Activated gamma-delta T cell (primary cell): ENCODE results near the gene HACD3.

Experiments used
- DNase-seq: peaks from one replicate; lab custom pipeline; 2025; lab: John Stamatoyannopoulos, UW
- total RNA-seq, 2 donors: gene quantifications; one replicate each; lab custom pipeline; 2026; lab: John Stamatoyannopoulos, UW

The HACD3 gene, protein sequence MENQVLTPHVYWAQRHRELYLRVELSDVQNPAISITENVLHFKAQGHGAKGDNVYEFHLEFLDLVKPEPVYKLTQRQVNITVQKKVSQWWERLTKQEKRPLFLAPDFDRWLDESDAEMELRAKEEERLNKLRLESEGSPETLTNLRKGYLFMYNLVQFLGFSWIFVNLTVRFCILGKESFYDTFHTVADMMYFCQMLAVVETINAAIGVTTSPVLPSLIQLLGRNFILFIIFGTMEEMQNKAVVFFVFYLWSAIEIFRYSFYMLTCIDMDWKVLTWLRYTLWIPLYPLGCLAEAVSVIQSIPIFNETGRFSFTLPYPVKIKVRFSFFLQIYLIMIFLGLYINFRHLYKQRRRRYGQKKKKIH
- total RNA-seq = 59.0 to 65.5 reads per million in 2 donors

DNA sequence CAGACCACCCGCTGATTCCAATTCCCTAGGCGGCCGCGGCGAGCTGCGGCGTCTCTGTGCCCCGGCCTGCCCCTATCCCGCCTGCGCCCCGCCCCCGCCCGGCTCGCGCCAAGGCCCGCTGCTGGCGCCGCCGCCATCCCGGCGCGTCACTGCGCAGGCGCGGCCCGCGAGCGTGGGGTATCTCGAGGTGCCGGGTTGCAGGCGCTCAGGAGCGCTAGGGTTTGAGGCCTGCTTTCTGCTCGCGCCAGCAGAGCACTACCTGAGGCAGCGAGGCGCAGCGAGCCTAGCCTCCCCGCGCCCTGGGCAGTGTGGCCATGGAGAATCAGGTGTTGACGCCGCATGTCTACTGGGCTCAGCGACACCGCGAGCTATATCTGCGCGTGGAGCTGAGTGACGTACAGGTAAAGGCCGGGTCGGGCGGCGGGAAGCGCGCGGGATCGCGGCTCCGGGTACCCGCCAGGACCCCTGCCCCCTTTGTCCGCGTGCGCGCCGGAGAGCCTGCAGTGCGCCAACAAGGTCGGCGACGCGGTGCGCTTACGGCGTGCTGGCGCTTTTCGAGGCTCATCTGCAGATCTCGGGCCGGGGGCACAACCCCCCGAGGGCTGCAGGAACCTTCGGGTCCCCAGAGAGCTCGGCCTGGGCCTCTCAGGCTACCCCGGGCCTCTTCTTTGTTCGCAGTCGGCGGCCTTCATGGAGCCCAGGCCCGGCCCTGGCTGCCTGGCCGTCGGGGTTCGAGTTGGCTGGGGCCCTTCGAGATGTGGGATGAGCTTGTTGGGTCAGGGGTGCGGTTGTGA is at the start of gene HACD3:
Gene HACD3 (plus strand): TSS at position 146 of the 794 bp plus-strand sequence. CDS start 169 bp downstream, at position 315.
- DNase-seq = peak; percentile 81

DNA sequence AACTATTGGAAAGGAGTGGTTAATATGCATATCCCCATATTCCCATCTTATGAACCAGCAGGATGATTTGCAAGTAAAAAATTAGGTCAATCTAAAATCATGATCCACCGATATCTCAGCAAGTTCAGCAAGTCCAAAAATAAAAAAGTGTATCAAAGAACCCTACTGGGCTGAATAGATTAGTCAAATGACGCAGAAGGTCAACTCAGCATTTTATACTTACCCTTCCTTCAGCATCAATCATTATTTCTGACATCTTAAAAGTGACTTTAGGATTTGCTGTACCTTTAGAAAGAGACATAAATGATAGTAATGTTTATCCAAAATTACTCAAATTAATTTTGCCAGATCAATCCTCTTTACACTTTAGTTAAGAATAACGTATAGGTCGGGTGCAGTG is 45.4 kb upstream of the HACD3 start:
- no peak for DNase-seq

DNA sequence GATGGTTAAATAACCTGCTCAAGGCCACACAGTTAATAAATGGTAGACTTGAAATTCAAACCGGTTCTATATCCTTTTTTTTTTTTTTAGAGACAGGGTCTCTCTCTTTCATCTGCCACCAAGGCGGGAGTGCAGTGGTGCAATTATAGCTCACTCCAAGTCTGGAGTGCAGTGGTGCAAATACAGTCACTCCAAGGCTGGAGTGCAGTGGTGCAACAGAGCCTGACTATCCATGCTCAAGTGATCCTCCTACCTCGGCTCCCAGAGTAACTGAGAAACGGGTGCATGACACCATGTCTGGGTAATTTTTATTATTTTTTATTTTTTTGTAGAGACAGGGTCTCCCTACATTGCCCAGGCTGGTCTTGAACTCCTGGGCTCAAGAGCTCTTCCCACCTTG is 36.2 kb upstream of the HACD3 start:
- no peak for DNase-seq

DNA sequence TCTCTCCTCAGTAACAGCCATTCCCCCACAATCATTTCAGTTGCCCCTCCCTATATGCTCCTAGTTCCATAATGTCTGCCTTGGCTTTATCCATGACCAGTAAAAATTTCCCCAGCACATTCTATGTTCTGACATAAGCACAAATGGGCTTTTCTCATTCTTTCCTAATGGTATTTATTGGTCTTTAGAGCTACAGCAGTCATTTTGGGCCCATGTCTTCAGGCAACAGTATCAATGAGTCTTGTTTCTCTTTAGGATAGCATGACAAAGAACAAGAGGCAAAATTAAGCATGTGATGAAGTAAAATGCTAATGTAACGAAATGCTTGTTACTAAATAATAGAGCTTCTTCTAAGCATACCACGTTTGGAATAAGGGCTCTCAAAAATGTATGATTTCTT is 20.9 kb upstream of the HACD3 start:
- DNase-seq = no peak

DNA sequence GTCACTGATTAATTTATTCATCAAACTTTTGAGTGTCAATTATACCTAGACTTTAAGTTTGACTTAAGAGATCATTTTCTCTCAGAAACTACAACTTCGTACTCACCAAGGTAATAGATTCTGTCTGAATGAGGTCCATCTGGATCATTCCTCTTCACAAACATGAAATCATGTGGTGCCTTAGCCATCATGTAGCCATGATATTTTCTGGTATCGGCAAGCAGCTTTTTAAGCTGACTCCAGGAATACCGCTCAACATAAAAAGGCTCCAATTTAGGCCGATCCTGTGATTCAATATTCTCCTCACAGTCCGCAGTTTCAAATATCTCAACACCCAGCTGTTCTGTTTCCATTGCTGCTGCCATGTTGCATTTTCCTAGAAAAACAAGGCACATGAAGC is 18.1 kb upstream of the HACD3 start:
- no peak for DNase-seq

DNA sequence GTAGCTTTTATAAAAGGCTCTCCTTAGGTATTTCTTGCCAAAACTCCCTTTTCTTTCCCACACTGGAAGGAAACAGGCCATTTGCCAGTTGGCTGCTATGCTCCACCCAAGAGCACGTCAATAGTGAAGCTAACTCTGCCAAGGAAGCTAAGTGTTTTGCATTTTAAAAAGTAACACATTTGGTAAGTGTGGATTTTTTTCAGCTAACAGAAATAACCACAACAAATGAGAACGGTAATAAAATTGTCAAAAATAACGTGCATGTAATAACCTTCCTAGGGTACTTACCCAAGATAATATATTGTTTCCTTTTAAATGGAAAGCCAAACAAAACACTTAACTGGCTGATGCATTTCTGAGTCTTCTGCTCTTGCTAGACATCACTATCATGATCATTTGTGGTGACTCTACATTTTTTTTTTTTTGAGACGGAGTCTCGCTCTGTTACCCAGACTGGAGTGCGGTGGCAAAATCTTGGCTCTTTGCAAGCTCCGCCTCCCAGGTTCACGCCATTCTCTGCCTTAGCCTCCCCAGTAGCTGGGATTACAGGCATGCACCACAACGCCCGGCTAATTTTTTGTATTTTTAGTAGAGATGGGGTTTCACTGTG is 17.4 kb upstream of the HACD3 start:
- no peak for DNase-seq

DNA sequence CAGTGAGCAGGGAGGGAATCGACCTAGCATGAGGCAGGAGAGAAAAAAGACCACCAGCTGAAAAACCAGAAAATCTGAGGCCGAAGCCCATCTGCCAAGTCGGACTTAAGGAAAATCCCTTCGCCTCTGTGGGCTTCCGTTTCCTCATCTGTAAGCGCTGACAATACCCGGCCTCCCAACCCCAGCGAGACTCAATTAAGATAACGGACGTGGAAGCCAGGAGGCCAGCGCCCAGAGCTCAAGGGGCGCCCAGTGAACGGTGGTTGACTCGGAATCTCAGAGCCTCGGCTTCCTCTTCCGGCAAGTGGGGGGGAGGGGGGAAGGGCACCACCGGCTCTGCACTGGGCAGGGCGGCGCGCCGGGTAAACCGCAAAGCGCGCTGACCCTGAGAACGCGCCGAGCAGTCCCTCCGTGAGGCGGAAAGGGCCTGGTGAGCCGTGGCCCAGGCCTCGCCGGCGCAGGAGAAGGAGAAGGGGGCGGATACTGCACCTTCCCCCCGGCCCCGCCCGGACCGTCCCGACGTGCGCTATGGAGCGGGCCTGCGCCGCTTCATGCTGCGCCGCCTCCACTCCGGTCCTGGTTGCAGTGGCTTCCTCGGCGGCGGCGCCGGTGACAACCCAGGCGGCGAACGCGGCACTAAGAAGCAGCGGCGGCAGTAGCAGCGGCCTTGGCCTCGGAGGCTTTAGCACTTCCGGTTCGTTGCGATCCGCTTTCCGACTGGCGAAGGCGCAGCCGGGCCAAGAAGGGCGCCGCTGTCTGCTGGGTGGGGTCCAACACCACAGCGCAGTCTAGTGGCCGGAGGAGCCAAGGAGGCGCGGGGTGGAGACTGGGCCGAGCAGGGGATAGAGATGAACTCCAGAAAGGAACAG is 13.0 kb upstream of the HACD3 start, which contains the start of gene DPP8:
Gene DPP8 (minus strand): TSS at position 693 of the 869 bp plus-strand sequence. CDS start 5,136 bp downstream, outside the sequence.
- peak; percentile 83 for DNase-seq

DNA sequence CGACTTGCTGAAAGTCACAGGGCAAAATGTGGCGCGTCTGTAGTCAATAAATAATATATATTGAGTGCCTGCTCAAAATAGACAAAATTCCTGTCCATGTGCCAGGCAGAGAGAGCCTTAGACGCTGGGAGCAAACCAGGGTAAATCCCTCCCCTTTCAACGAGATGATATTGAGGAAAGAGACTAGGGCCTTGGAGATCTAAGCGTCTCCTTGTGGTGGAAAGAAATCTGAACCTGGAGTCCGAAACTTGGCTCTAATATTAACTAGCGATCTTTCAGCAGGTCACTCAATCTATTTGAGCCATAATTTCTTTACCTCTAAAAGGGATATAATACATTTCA is 12.4 kb upstream of the HACD3 start:
- DNase-seq = no peak

DNA sequence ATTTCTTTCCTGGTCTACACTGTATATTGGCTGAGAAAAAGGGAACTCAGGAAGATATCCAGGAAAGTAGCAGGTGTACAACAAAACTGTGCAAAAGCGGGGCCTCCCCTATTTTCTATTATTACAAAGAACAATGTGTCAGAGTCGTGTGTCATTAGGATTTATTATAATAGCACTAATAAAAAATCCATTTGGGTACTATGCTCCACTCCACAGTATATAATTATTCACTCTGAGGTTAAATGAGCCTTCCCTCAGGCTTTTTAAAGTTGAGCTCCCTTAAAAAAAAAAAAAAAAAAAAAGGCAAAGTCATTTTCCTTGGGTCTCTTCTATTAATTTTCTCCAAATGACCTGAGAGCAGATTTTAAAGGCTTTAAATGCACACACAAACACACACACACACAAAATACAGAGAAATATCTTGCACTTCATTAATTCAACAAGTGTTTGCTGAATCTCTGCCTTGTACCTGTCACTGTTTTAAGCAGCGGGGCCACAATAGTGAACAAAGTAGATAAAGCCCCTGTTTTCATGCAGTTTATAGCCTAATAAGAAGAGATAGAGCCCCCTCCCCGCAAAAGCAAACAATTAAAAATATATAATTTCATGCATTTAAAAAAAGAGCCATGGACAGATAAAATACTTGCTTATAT is 11.5 kb upstream of the HACD3 start:
- DNase-seq = no peak

DNA sequence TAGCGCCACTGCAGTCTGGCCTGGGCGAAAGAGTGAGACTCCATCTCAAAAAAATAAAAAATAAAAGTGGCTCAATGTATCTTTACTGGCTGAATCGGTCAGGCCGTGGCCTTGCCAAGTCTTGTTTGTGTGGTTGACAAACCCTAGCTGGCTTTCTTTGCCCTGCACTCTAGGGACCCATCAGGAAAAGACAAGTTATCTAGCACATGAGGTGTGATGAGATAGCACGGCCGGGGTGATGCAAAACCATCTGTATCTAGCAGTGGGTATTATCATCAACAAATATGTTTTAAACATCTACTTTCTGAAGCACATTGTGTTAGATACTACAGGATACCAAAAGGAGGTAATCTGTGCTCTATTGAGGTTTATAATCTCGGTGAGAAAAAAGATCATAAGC is 8.9 kb upstream of the HACD3 start:
- no peak for DNase-seq

DNA sequence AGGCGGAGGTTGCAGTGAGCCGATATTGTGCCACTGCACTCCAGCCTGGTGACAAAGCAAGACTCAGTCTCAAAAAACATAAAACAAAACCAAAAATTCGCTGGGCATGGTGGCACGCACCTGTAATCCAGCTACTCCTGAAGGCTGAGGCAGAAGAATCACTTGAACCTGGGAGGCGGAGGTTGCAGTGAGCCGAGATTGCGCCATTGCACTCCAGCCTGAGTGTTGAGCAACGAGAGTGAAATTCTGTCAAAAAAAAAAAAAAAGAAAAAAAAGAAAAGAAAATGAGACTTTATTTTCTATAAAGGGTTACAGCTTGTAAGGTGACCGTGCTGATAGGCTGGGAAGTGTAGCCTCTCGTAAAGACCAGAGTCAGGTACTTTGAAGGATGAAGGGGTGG is 6.0 kb upstream of the HACD3 start:
- no peak for DNase-seq

DNA sequence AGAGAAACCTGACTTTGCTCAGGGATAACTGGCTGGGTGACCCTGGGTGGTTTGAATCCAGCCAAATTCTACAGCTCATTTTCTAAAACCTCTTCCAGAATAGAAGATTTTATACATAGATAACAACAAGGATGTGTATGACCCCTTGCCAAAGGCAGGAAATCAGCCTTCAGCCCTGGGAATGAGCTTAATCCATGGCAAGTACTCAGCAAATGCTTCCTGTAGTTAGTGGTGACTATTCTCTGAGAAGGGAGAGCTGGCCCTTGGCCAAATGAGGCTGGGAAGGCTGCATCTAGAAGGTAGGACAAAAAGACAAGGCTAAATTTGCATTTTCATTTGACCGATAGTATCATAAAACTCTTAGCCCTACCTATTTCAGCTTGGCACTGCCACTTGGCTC is 4.6 kb upstream of the HACD3 start:
- no peak for DNase-seq

DNA sequence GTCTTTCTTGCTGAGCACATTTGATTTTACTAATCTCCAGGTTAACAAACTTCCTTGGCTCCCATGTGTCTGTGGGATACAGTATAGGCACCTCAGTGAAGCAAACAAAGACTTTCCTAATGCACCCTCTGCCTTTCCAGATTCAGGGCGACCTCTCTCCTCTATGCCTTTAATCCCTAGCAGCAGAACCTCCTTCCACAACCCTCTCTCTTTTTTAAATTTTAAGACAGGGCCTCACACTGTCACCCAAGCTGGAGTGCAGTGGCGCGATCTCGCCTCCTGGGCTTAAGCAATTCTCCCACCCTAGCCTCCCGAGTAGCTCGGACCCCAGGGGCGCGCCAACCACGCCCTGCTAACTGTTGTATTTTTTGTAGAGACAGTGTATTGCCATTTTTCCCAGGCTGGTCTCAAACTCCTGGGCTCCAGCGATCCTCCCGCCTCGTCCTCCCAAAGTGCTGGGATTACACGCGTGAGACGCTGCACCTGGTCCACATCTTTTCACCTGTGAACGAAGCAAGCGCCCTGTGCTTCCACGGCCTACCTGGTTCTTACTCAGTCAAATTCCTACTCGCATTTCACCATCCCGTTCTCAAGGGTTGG is 1.7 kb upstream of the HACD3 start:
- no peak for DNase-seq

DNA sequence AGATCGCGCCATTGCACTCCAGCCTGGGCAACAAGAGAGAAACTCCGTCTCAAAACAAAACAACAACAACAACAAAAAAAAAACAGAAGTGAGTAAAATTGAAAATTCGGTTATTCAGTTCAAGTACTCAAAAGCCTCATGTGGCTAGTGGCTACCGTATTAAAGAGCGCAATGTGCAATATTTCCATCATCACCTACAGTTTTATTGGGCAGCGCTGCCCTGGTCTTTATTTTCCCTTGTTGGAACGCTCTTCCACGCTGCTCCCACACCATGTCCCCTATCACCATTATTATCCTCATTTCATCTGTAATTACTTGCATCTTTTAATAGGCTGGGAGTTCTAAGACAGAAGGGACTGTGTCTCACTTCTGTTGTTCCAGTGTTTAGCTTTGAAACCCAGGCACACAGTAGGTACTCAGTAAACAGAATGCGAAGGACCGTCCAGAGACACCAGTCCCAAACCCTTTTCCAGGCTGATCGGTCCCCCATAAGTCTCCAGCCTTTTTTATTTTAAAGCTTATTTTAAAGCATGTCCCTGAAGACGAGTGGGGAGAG is 423 bp upstream of the HACD3 start:
- DNase-seq = no peak

DNA sequence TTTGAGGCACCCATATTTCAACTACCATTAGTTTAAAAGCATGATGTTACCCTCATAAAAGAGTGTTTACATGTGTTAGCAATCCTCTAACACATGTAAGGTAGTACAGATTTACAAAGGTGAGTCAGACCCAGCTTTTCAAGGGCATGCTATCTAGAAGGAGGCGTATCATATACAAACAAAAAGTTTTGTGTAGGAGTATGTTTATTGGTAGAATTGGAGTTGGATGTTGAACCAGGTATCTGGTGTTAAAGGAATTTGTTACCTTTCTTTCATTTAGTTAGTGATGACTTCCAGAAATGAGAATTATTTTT is 2.4 kb downstream of the HACD3 start:
- no peak for DNase-seq

DNA sequence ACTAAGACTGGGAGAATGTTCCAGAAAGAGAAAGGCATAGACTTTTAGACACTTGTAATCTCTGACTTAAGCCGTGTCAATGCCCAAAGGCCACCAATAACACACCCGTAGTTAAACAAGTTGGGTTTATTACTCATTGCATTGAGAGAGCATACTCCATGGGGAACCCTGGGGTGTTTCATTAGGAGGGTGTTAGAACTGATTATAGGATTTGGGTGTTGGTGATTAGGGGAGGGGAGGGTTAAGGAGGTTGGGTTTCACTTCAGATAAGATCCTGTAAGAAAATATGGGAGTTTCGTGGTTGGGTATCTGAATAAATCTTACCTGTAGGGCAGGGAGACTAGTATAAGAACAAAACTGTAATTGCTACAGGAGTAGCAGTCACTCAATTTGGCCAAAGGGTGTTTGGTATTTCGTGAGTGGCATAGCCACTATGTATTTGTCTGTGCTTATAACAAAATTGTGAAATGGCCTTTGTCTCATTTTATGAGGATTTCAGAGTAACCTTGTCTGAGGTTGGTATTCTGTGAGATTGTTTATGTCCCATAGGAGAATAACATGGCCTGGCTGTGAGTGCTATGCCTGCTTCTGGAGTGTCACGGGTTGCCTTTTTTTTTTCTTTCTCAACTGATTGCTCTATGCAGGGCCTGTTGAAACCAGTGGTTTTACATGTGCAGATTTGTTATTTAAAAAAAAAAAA is 2.9 kb downstream of the HACD3 start:
- DNase-seq = no peak

DNA sequence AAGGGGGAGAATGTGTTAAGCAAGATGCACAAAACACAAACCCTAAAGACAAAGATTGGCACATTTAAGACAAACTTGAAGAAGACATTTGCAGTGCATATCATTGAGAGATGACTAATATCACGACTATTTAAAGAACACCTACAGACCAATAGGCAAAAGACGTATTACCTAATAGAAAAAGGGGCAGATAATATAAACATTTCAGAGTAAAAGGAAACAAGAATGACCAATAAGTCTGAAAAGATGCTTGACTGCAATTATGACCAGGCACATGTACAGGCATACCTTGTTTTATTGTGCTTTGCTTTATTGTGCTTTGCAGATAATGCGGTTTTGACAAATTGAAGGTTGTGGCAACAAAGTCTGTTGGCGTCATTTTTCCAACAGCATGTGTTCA is 4.9 kb downstream of the HACD3 start:
- DNase-seq = no peak

DNA sequence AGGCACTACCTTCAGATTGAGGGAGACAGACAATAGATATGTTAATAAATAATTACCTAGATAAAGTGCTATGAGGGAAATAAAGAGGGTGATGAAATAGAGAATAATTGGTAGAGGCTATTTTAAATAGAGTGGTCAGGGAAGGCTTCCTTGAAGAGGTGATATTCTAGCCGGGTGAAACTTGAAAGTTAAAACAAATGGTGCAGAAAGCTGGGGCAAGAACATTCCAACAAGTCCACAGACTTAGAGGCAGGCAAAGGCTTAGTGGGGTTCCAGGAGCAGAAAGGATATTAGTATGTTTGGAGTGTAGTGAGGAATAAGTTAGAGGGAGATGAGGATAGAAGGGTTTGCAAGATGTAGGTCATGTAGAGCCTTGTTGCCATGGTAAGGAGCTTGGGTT is 10.1 kb downstream of the HACD3 start:
- DNase-seq = no peak

DNA sequence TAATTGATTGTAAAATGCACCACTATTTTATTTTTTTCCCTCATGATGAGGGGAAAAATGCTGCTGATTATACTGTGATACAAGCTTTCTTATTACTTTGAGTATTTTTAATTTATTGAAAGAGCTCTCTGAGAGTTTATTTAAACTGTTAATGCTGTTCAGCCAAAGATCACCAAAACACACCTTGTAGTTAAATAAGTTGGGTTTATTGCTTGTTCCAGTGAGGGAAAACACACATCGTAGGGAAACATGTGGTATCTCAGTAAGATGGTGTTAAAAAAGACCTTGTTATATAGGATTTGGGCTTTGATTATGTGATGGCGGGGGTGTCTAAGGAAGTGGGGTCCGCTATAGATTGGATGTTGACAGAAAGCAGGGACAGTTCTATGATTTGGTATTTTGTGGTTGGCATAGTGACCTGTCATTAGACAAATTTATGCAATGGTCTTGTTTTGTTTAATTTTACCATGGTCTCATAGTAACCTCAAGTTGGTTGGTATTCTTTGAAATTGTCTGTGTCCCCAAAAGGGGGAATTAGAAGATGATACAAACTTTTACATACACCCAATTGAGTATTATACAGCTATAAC is 11.1 kb downstream of the HACD3 start:
- no peak for DNase-seq

DNA sequence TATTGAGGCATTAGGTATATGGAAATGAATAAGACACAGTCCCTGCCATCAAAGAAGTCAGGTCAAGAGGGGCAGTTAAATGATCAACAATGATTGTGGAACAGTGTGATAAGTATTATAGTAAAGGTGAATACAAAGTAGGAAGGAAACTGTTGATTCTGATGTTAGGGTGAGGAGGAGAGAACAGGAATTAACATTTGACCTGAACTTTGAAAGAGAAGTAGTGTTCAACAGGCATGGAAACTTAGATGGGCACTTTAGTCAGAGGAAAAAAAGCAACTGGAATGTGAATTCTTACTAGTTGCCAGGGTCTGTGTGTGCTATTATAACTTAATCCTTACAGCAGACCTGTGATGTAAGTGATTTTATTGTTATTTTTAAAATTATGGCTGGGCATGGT is 17.6 kb downstream of the HACD3 start:
- no peak for DNase-seq
